DOHH2 (cell line): ENCODE measurements around the gene TMEM144.

Experiments
- H3F3A ChIP-seq: fragments of 200-600 bp; sonication (generic), shearing (Covaris generic); 2 replicates; pipeline ENCODE4 v1.6.0; 2016; ENCODE audit warnings: antibody characterized with exemption, mild to moderate bottlenecking; ENCODE audit not compliant: control insufficient read depth, insufficient read depth
- H3K27ac ChIP-seq: fragments of 200-600 bp; sonication (generic); 2 replicates; pipeline ENCODE4 v1.5.1; 2014; ENCODE audit warnings: low read depth, mild to moderate bottlenecking, low read length, moderate library complexity
- H3K27me3 ChIP-seq: fragments of 200-600 bp; sonication (generic); 2 replicates; pipeline ENCODE4 v1.6.1; 2014; ENCODE audit warnings: mild to moderate bottlenecking, low read length, mixed read lengths; ENCODE audit not compliant: control insufficient read depth
- H3K36me3 ChIP-seq: fragments of 200-600 bp; sonication (generic); 2 replicates; pipeline ENCODE4 v1.6.1; 2014; ENCODE audit warnings: mild to moderate bottlenecking, low read length, moderate library complexity, mixed read lengths; ENCODE audit not compliant: control insufficient read depth
- H3K4me1 ChIP-seq: fragments of 200-600 bp; sonication (generic); 2 replicates; pipeline ENCODE4 v1.6.1; 2014; ENCODE audit warnings: mild to moderate bottlenecking, low read length, mixed read lengths; ENCODE audit not compliant: control insufficient read depth
- H3K4me2 ChIP-seq: fragments of 200-600 bp; sonication (generic); 2 replicates; pipeline ENCODE4 v1.6.0; 2014; ENCODE audit warnings: mild to moderate bottlenecking, low read length, moderate library complexity
- H3K4me3 ChIP-seq: fragments of 200-600 bp; sonication (generic); 2 replicates; pipeline ENCODE4 v1.5.1; 2014; ENCODE audit warnings: mild to moderate bottlenecking, low read length, mixed read lengths
- H3K79me2 ChIP-seq: fragments of 200-600 bp; sonication (generic); 2 replicates; pipeline ENCODE4 v1.6.1; 2014; ENCODE audit warnings: mild to moderate bottlenecking, low read length, mixed read lengths; ENCODE audit not compliant: control insufficient read depth
- H3K9me2 ChIP-seq: fragments of 200-600 bp; sonication (generic); replicated peaks from 2 replicates; pipeline ENCODE4 v1.6.1; 2014; ENCODE audit warnings: mild to moderate bottlenecking, low read length, mixed read lengths; ENCODE audit not compliant: control insufficient read depth
- H3K9me3 ChIP-seq: fragments of 200-600 bp; sonication (generic); 2 replicates; pipeline ENCODE4 v1.6.1; 2014; ENCODE audit warnings: antibody characterized with exemption, low read length, mixed read lengths; ENCODE audit not compliant: control insufficient read depth, insufficient read depth
- H4K20me1 ChIP-seq: fragments of 200-600 bp; sonication (generic); 2 replicates; pipeline ENCODE4 v1.6.0; 2014; ENCODE audit warnings: low read depth, mild to moderate bottlenecking, antibody characterized with exemption, low read length, moderate library complexity; ENCODE audit not compliant: control insufficient read depth, insufficient read depth
- EZH2phosphoT487 ChIP-seq: fragments of 200-600 bp; sonication (generic); IDR thresholded peaks from 2 replicates; pipeline ENCODE4 v1.6.1; 2017; ENCODE audit warnings: borderline replicate concordance, mild to moderate bottlenecking, antibody characterized with exemption, low read length, moderate library complexity, mixed read lengths
- TF ChIP-seq, protein P1 (sequence below): fragments of 200-600 bp; sonication (generic); IDR thresholded peaks from one replicate; pipeline ENCODE4 v1.5.1; 2014; ENCODE audit warnings: antibody characterized with exemption, mild to moderate bottlenecking, low read depth, low read length; ENCODE audit not compliant: poor library complexity, severe bottlenecking

TMEM144 gene

GRCh38 chr4:158229768-158230167 lies 19.5 kb downstream of the TMEM144 start:
- Histone ChIP-seq H3K9me3 (no peaks in the 10 kb centered on the region), H3K4me2 (no peak overlapping the region), H3F3A (no peaks in the 10 kb centered on the region), H3K27me3 (no peaks in the 10 kb centered on the region), H3K36me3 (no peaks in the 10 kb centered on the region), H3K27ac (no peak overlapping the region), H4K20me1 (no peaks in the 10 kb centered on the region), H3K79me2 (no peaks in the 10 kb centered on the region), H3K4me3 (no peak overlapping the region), H3K4me1 (no peaks in the 10 kb centered on the region), H3K9me2 (no peaks in the 10 kb centered on the region)
- TF ChIP-seq EZH2phosphoT487, result no peak
- TF ChIP-seq, protein P1, sequence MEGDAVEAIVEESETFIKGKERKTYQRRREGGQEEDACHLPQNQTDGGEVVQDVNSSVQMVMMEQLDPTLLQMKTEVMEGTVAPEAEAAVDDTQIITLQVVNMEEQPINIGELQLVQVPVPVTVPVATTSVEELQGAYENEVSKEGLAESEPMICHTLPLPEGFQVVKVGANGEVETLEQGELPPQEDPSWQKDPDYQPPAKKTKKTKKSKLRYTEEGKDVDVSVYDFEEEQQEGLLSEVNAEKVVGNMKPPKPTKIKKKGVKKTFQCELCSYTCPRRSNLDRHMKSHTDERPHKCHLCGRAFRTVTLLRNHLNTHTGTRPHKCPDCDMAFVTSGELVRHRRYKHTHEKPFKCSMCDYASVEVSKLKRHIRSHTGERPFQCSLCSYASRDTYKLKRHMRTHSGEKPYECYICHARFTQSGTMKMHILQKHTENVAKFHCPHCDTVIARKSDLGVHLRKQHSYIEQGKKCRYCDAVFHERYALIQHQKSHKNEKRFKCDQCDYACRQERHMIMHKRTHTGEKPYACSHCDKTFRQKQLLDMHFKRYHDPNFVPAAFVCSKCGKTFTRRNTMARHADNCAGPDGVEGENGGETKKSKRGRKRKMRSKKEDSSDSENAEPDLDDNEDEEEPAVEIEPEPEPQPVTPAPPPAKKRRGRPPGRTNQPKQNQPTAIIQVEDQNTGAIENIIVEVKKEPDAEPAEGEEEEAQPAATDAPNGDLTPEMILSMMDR, result no peak

DNA sequence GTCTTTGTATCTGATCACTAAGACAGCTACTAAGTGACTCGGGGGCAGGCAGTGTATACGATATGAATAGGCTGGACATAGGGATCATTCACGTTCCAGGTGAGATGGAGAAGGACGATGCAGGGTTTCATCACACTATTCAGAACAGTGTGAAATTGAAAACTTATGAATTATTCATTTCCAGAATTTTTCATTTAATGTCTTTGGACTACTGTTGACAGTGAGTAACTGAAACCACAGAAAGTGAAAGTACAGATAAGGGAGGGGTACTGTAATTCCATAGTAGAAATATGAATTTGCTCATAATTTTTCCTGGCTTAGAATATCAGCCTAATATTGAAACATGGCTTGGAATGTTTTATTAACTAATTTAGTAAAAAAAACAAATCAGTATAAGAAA lies 24.4 kb downstream of the TMEM144 start:
- H3K9me3 ChIP-seq, result no peaks in the 10 kb centered on the region
- H3K36me3 ChIP-seq, result no peaks in the 10 kb centered on the region

DNA sequence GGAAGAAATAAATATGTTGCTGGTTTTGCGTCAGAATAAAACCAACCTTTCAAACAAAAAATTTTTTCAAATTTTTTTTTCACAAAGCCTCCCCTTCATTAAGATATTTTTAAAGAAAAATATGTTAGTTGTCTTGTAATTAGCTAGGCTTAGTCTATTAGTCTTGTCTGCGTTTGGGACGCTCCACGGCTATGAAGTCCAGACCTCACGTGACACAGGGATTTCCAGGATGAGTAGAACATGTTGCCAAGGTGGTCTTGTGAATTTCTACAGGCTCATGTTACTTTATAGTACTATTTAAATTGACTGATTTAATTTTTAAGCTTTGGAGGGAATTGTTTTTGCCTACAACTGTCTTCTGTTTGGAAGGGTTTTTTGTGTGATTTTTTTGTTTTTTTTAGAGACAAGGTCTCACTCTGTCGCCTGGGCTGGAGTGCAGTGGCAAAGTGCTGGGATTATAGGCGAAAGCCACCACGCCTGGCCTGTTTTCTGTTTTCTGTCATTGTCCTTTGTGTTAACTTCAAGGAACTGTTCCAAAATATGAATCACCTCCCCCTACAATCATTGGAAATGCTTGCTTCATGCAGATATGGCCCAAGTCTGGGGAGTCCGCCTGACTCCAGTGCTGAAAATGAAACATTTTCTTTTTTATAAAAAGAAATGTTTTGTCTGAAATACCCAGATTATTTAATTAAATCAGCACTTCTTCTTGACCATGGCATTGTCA lies 26.2 kb downstream of the TMEM144 start:
- Histone ChIP-seq H3K9me2 (no peaks in the 10 kb centered on the region), H3K9me3 (no peaks in the 10 kb centered on the region), H3F3A (no peaks in the 10 kb centered on the region), H3K79me2 (no peaks in the 10 kb centered on the region), H3K4me2 (no peak overlapping the region), H3K4me1 (no peaks in the 10 kb centered on the region), H4K20me1 (no peaks in the 10 kb centered on the region), H3K27ac (no peak overlapping the region), H3K4me3 (no peak overlapping the region), H3K36me3 (no peaks in the 10 kb centered on the region), H3K27me3 (no peaks in the 10 kb centered on the region)
- TF ChIP-seq, protein P1, result no peak
- TF ChIP-seq EZH2phosphoT487, result no peak

More for the DNA sequence above, 24.4 kb downstream of the TMEM144 start:
- Histone ChIP-seq H3K79me2 (no peaks in the 10 kb centered on the region), H3K9me2 (no peaks in the 10 kb centered on the region), H3K4me2 (no peak overlapping the region), H3K27me3 (no peaks in the 10 kb centered on the region), H3K4me1 (no peaks in the 10 kb centered on the region), H3K27ac (no peak overlapping the region), H3K4me3 (no peak overlapping the region), H3F3A (no peaks in the 10 kb centered on the region), H4K20me1 (no peaks in the 10 kb centered on the region)
- no peak for TF ChIP-seq EZH2phosphoT487
- TF ChIP-seq, protein P1, result no peak

GRCh38 chr4:158238575-158238974 lies 28.3 kb downstream of the TMEM144 start:
- no peaks in the 10 kb centered on the region for H3K9me3 ChIP-seq
- H3F3A ChIP-seq, result no peaks in the 10 kb centered on the region
- H3K4me1 ChIP-seq, result no peaks in the 10 kb centered on the region
- no peaks in the 10 kb centered on the region for H3K27me3 ChIP-seq
- TF ChIP-seq, protein P1, result no peak
- TF ChIP-seq EZH2phosphoT487, result no peak
- H3K27ac ChIP-seq, result no peak overlapping the region
- H4K20me1 ChIP-seq, result no peaks in the 10 kb centered on the region
- no peaks in the 10 kb centered on the region for H3K36me3 ChIP-seq
- no peaks in the 10 kb centered on the region for H3K79me2 ChIP-seq
- no peak overlapping the region for H3K4me2 ChIP-seq
- H3K9me2 ChIP-seq, result no peaks in the 10 kb centered on the region
- no peak overlapping the region for H3K4me3 ChIP-seq
